CD4-positive, alpha-beta T cell (primary cell): Measurements from ENCODE around the gene ADSL. TPM values are rescaled to one million over a fixed set of nuclear protein-coding genes. Genes with fewer than 3 reads are reported as not detected.

Experiments
- ATAC-seq: fragments of 200-7000 bp; cut with Tn5 transposase; one replicate; pipeline ENCODE4 v1.10.0; 2022; ENCODE audit warnings: mild to moderate bottlenecking; ENCODE audit not compliant: poor library complexity
- CTCF ChIA-PET: fragments of 350-600 bp; sonication (Branson Sonifier 250); formaldehyde crosslinking; loops from one replicate; lab custom pipeline; 2021; ENCODE audit warnings: antibody characterized with exemption, inconsistent platforms; lab: Charles Lee
- POLR2A ChIA-PET: fragments of 350-600 bp; sonication (Branson Sonifier 250); formaldehyde crosslinking; loops from one replicate; lab custom pipeline; 2021; ENCODE audit warnings: antibody characterized with exemption, inconsistent platforms; lab: Charles Lee
- DNase-seq, 14 experiments: peaks; one replicate each; pipeline ENCODE4 v3.0.0-alpha.2; 2013 to 2020; ENCODE audit warnings: mixed read lengths in 2 of 14
- H3K27ac ChIP-seq, 2 donors: one replicate each; pipeline versions ENCODE4 v1.5.1 to v1.7.0; 2013; ENCODE audit warnings: low read length in 2 of 2, low read depth in 1 of 2, mild to moderate bottlenecking in 1 of 2
- H3K27me3 ChIP-seq, 2 experiments: 1 replicate in 1 of 2; 2 replicates in 1 of 2; pipeline versions ENCODE4 v1.6.1 to v1.7.0; 2013; ENCODE audit warnings: low read length in 2 of 2, control low read depth in 1 of 2, mild to moderate bottlenecking in 1 of 2, moderate library complexity in 1 of 2; ENCODE audit not compliant: insufficient read depth in 2 of 2, control insufficient read depth in 1 of 2
- H3K36me3 ChIP-seq: one replicate; pipeline ENCODE4 v1.6.1; 2013; ENCODE audit warnings: low read length, control low read depth; ENCODE audit not compliant: insufficient read depth
- H3K4me1 ChIP-seq: one replicate; pipeline ENCODE4 v1.6.1; 2013; ENCODE audit warnings: low read length, control low read depth; ENCODE audit not compliant: insufficient read depth
- H3K4me3 ChIP-seq: one replicate; pipeline ENCODE4 v1.5.1; 2013; ENCODE audit warnings: mild to moderate bottlenecking, low read length, moderate library complexity
- H3K9me3 ChIP-seq, 2 experiments: 1 replicate in 1 of 2; 2 replicates in 1 of 2; pipeline versions ENCODE4 v1.6.1 to v1.7.0; 2013; ENCODE audit warnings: low read length in 2 of 2, mild to moderate bottlenecking in 2 of 2, control low read depth in 1 of 2, moderate library complexity in 1 of 2; ENCODE audit not compliant: control insufficient read depth in 1 of 2, insufficient read depth in 1 of 2
- H3K27ac Mint-ChIP-seq: one replicate; pipeline ENCODE4 v1.8.0; 2020; ENCODE audit warnings: mixed read lengths
- H3K27me3 Mint-ChIP-seq: one replicate; pipeline ENCODE4 v1.8.0; 2021; ENCODE audit warnings: mixed read lengths
- H3K36me3 Mint-ChIP-seq: one replicate; pipeline ENCODE4 v1.8.0; 2021; ENCODE audit warnings: low read depth, mixed read lengths
- H3K4me1 Mint-ChIP-seq: one replicate; pipeline ENCODE4 v1.8.0; 2021; ENCODE audit warnings: low read depth, mixed read lengths
- H3K4me3 Mint-ChIP-seq: one replicate; pipeline ENCODE4 v1.8.0; 2020; ENCODE audit warnings: mild to moderate bottlenecking, mixed read lengths
- H3K9me3 Mint-ChIP-seq: one replicate; pipeline ENCODE4 v1.8.0; 2020; ENCODE audit warnings: mixed read lengths
- intact Hi-C, 2 experiments: fragments of 100-400 bp; cut with DNase I in 1 of 2; cut with micrococcal nuclease in 1 of 2; formaldehyde crosslinking; loops; one replicate each; pipeline versions ENCODE4 v1.15.1 to v1.9.0; 2023 to 2025; cut with DNase I, micrococcal nuclease
- total RNA-seq, 174 experiments: library from RNA in 2 of 174; stranded (reverse) in 2 of 174; gene quantifications; one replicate each; pipeline ENCODE4 v1.2.3 and lab custom pipeline; 2021 to 2026
- TF ChIP-seq, protein P1 (sequence below): fragments of 200-600 bp; IDR thresholded peaks from one replicate; pipeline ENCODE4 v1.8.0; 2022; ENCODE audit warnings: antibody characterized with exemption, mild to moderate bottlenecking

The ADSL gene
- total RNA-seq, 2 experiments from 2014 or later, result 62.9 to 75.3 TPM

DNA sequence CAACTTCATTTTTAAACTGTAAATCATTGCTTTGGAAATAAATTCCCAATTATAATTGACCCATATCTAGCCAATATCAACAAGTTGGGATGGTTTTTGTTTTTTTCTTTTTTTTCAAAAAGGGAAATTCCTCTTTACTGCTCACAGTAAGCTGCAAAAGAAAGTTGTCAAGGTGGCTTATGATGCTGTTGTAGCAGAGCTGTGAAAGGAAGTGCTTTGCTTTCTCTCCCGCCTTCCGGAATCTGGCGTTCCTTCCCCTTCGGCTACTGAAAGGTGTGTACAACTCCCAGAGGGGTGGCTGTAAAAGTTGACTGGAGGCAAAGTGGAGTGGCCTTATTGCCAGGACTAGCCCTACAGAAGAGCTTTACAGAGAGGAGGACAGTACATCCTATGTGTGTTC, 16.2 kb upstream of the ADSL start:
- CTCF ChIA-PET, result interaction anchor here (1.4 kb wide), 1 partner anchor 18 kb away, joined by 8 read pairs; no protein-coding TSS in a partner anchor
- peaks cover 24% of the 10 kb centered on the region for H3K36me3 Mint-ChIP-seq
- H3K36me3 ChIP-seq, result peaks cover 13% of the 10 kb centered on the region
- peak overlapping the region; percentile 97 for H3K27ac Mint-ChIP-seq
- peaks cover 100% of the 10 kb centered on the region for H3K4me1 Mint-ChIP-seq
- TF ChIP-seq, protein P1, sequence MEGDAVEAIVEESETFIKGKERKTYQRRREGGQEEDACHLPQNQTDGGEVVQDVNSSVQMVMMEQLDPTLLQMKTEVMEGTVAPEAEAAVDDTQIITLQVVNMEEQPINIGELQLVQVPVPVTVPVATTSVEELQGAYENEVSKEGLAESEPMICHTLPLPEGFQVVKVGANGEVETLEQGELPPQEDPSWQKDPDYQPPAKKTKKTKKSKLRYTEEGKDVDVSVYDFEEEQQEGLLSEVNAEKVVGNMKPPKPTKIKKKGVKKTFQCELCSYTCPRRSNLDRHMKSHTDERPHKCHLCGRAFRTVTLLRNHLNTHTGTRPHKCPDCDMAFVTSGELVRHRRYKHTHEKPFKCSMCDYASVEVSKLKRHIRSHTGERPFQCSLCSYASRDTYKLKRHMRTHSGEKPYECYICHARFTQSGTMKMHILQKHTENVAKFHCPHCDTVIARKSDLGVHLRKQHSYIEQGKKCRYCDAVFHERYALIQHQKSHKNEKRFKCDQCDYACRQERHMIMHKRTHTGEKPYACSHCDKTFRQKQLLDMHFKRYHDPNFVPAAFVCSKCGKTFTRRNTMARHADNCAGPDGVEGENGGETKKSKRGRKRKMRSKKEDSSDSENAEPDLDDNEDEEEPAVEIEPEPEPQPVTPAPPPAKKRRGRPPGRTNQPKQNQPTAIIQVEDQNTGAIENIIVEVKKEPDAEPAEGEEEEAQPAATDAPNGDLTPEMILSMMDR, result no peak
- ATAC-seq (no peak), DNase-seq (peak in 1 of 14 experiments; percentile 52)
- POLR2A ChIA-PET, result interaction anchor here (0.8 to 2.2 kb wide), 6 partner anchors 15 to 286 kb away, joined by 3 to 11 read pairs (median 6); partner anchors contain the start of gene ADSL
- H3K9me3 ChIP-seq, result no peaks in the 10 kb centered on the region
- peaks cover 68% of the 10 kb centered on the region for H3K4me1 ChIP-seq
- no peak overlapping the region for H3K4me3 ChIP-seq
- intact Hi-C loops, result loop anchor here in 1 of 2 experiments (5.0 kb wide), 1 partner anchor 38 kb away; no protein-coding TSS in a partner anchor
- H3K4me3 Mint-ChIP-seq, result peak overlapping the region; percentile 56
- H3K27me3 Mint-ChIP-seq, result no peaks in the 10 kb centered on the region
- no peaks in the 10 kb centered on the region for H3K27me3 ChIP-seq
- peak overlapping the region in 1 of 2 donors; percentile 8 for H3K27ac ChIP-seq
- no peaks in the 10 kb centered on the region for H3K9me3 Mint-ChIP-seq

DNA sequence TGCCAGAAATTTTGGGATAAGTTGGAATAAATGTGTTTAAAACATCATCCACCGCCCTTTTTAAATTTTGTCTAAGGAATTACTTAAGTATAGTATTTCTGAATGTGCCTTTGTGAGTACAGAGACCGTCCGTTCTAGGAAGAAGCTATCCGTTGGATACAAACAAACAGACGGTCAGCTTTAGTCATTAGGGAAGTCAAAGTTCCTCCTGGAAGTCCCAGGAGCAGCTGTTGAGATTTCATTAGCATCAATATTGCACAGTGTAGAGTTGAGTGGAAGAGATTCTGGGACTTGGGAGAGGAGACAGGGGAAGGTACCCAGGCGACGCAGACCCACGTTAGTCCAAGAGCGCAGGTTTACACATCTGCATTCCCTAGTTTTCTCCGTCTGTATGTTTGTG, 15.7 kb upstream of the ADSL start:
- Histone ChIP-seq H3K27ac (peak overlapping the region in 1 of 2 donors; percentile 8), H3K27me3 (no peaks in the 10 kb centered on the region), H3K9me3 (no peaks in the 10 kb centered on the region), H3K36me3 (peaks cover 13% of the 10 kb centered on the region), H3K4me1 (peaks cover 64% of the 10 kb centered on the region), H3K4me3 (no peak overlapping the region)
- intact Hi-C loops, result loop anchor here in 1 of 2 experiments (5.0 kb wide), 1 partner anchor 38 kb away; no protein-coding TSS in a partner anchor
- Mint-ChIP-seq H3K36me3 (peaks cover 24% of the 10 kb centered on the region), H3K4me3 (peak overlapping the region; percentile 8), H3K4me1 (peaks cover 100% of the 10 kb centered on the region), H3K27ac (peak overlapping the region; percentile 97), H3K27me3 (no peaks in the 10 kb centered on the region), H3K9me3 (no peaks in the 10 kb centered on the region)
- ChIA-PET POLR2A (interaction anchor here (0.6 to 2.2 kb wide), 6 partner anchors 15 to 420 kb away, joined by 3 to 11 read pairs (median 4); partner anchors contain the start of gene ADSL), CTCF (interaction anchor here (1.4 kb wide), 1 partner anchor 17 kb away, joined by 8 read pairs; no protein-coding TSS in a partner anchor)
- TF ChIP-seq, protein P1, result no peak
- DNase-seq (no peak), ATAC-seq (no peak)

DNA sequence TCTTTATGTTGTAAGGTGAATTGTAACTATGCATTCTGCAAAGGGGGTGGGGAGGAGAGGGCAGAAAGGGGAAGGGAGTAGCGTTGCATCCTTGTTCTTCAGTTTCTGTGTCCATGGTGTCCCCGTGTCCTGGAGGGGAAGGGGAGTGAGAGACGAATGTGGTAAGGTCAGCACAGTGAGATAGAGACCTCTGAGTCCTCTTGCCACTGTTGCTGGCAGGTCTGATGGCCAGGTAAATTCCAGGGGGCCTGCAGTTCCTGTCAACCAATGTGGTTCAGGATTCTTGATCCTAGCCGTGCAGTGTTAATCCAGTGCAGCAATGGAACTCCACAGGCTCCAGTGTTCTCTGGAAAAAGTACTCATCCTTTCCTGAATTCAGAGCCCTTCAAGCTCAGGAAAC, 14.6 kb upstream of the ADSL start:
- H3K27ac ChIP-seq, result peak overlapping the region in 1 of 2 donors; percentile 3
- peaks cover 13% of the 10 kb centered on the region for H3K36me3 ChIP-seq
- H3K4me1 ChIP-seq, result peaks cover 72% of the 10 kb centered on the region
- ATAC-seq (no peak), DNase-seq (no peak)
- no peaks in the 10 kb centered on the region for H3K27me3 ChIP-seq
- Mint-ChIP-seq H3K4me3 (no peak overlapping the region), H3K27ac (peak overlapping the region; percentile 97), H3K4me1 (peaks cover 100% of the 10 kb centered on the region), H3K36me3 (peaks cover 24% of the 10 kb centered on the region), H3K27me3 (no peaks in the 10 kb centered on the region), H3K9me3 (no peaks in the 10 kb centered on the region)
- CTCF ChIA-PET, result interaction anchor here (0.6 to 1.2 kb wide), 2 partner anchors 16 to 33 kb away, joined by 3 to 5 read pairs; no protein-coding TSS in a partner anchor
- H3K4me3 ChIP-seq, result no peak overlapping the region
- POLR2A ChIA-PET, result interaction anchor here (0.9 to 5.7 kb wide), 4 partner anchors 8 to 288 kb away, joined by 3 to 48 read pairs (median 6); no protein-coding TSS in a partner anchor
- TF ChIP-seq, protein P1, result no peak
- no peaks in the 10 kb centered on the region for H3K9me3 ChIP-seq
- intact Hi-C loops, result loop anchor here (1.0 to 5.0 kb wide), 3 partner anchors 7 to 41 kb away; no protein-coding TSS in a partner anchor
